Suprapubic skin (tissue), 4 donors: ENCODE measurements around the gene ZNF546.

Experiments used
- EP300 ChIP-seq: sonication (generic); formaldehyde crosslinking; IDR thresholded peaks from one replicate; pipeline ENCODE4 v1.6.1; 2017; ENCODE audit warnings: antibody characterized with exemption
- POLR2A ChIP-seq, 2 donors: fragments of 450-650 bp; IDR thresholded peaks; one replicate each; pipeline ENCODE4 v1.6.1; 2017; ENCODE audit warnings: antibody characterized with exemption in 2 of 2, mild to moderate bottlenecking in 2 of 2, moderate library complexity in 2 of 2
- POLR2AphosphoS5 ChIP-seq, 3 donors: sonication (generic); formaldehyde crosslinking; IDR thresholded peaks; one replicate each; pipeline ENCODE4 v1.6.1; 2017; ENCODE audit warnings: antibody characterized with exemption in 3 of 3
- TF ChIP-seq, protein P1 (sequence below), 2 donors: fragments of 200-600 bp in 1 of 2; fragments of 450-650 bp in 1 of 2; sonication (generic) in 1 of 2; IDR thresholded peaks; one replicate each; pipeline ENCODE4 v1.5.1; 2016 to 2019; ENCODE audit warnings: antibody characterized with exemption in 2 of 2, mild to moderate bottlenecking in 1 of 2, moderate library complexity in 1 of 2

DNA sequence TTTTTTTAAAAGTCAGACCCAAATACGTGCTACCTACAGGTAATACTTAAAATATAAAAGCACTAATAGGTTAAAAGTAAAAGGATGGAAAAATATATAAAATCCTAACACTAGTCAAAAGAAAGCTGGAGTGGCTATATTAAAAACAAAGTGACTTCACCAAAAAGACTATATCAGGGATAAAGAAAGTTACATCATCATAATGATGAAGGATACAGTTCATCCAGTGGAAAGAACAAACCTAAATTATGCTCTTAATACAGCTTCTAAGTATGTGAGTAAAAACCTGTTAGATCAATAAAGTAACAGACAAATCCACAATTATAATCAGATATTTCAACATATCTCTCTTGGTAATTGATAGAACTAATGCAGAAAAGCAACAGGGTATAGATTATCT, 60.3 kb downstream of the ZNF546 start:
- TF ChIP-seq, protein P1, sequence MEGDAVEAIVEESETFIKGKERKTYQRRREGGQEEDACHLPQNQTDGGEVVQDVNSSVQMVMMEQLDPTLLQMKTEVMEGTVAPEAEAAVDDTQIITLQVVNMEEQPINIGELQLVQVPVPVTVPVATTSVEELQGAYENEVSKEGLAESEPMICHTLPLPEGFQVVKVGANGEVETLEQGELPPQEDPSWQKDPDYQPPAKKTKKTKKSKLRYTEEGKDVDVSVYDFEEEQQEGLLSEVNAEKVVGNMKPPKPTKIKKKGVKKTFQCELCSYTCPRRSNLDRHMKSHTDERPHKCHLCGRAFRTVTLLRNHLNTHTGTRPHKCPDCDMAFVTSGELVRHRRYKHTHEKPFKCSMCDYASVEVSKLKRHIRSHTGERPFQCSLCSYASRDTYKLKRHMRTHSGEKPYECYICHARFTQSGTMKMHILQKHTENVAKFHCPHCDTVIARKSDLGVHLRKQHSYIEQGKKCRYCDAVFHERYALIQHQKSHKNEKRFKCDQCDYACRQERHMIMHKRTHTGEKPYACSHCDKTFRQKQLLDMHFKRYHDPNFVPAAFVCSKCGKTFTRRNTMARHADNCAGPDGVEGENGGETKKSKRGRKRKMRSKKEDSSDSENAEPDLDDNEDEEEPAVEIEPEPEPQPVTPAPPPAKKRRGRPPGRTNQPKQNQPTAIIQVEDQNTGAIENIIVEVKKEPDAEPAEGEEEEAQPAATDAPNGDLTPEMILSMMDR (IDR thresholded peaks at IDR 0.05): no peak
- TF ChIP-seq POLR2AphosphoS5 (IDR thresholded peaks at IDR 0.05): no peak
- no peak for TF ChIP-seq EP300
- TF ChIP-seq POLR2A (IDR thresholded peaks at IDR 0.05): no peak
